Natural killer cell (primary cell): ENCODE data around the gene TMEFF1. TPM values are rescaled to one million over a fixed set of nuclear protein-coding genes. Genes with fewer than 3 reads are reported as not detected.

ENCODE experiments used
- ATAC-seq, 3 donors: fragments of 150-1000 bp in 2 of 3; fragments of 200-7000 bp in 1 of 3; cut with Tn5 transposase; 1 replicate in 1 of 3; 2 replicates in 2 of 3; pipeline ENCODE4 v1.10.0; 2021; ENCODE audit warnings: mild to moderate bottlenecking in 2 of 3, moderate library complexity in 2 of 3
- DNase-seq, 2 donors: peaks; one replicate each; pipeline versions ENCODE4 v3.0.0 to v3.0.0-alpha.2; 2013 to 2021; ENCODE audit warnings: mixed read lengths in 1 of 2
- H3K27ac ChIP-seq: one replicate; pipeline ENCODE4 v1.5.1; 2013; ENCODE audit warnings: mild to moderate bottlenecking, low read length
- H3K27me3 ChIP-seq: one replicate; pipeline ENCODE4 v1.6.1; 2013; ENCODE audit warnings: low read length; ENCODE audit not compliant: control insufficient read depth, insufficient read depth
- H3K36me3 ChIP-seq: one replicate; pipeline ENCODE4 v1.6.1; 2013; ENCODE audit warnings: low read length; ENCODE audit not compliant: control insufficient read depth, insufficient read depth
- H3K4me1 ChIP-seq: one replicate; pipeline ENCODE4 v1.6.1; 2013; ENCODE audit warnings: low read length; ENCODE audit not compliant: control insufficient read depth, insufficient read depth
- H3K4me3 ChIP-seq: one replicate; pipeline ENCODE4 v1.5.1; 2013; ENCODE audit warnings: low read length
- H3K9me3 ChIP-seq: one replicate; pipeline ENCODE4 v1.6.1; 2013; ENCODE audit warnings: low read length; ENCODE audit not compliant: control insufficient read depth, insufficient read depth
- H3K27ac Mint-ChIP-seq, 2 donors: one replicate each; pipeline ENCODE4 v1.8.0; 2022; ENCODE audit warnings: mild to moderate bottlenecking in 2 of 2, mixed read lengths in 2 of 2, moderate library complexity in 1 of 2
- H3K27me3 Mint-ChIP-seq, 2 donors: one replicate each; pipeline ENCODE4 v1.8.0; 2022; ENCODE audit warnings: low read depth in 2 of 2, mixed read lengths in 2 of 2
- H3K36me3 Mint-ChIP-seq: one replicate; pipeline ENCODE4 v1.8.0; 2022; ENCODE audit warnings: mixed read lengths
- H3K4me1 Mint-ChIP-seq, 2 donors: one replicate each; pipeline ENCODE4 v1.8.0; 2022; ENCODE audit warnings: mixed read lengths in 2 of 2
- H3K4me3 Mint-ChIP-seq: one replicate; pipeline ENCODE4 v1.8.0; 2022; ENCODE audit warnings: mild to moderate bottlenecking, moderate library complexity, mixed read lengths
- H3K9me3 Mint-ChIP-seq, 2 donors: one replicate each; pipeline ENCODE4 v1.8.0; 2022; ENCODE audit warnings: mixed read lengths in 2 of 2
- CTCF ChIP-seq: fragments of 200-600 bp; IDR thresholded peaks from one replicate; pipeline ENCODE4 v1.8.0; 2022; ENCODE audit warnings: antibody characterized with exemption
- WGBS: methylation state at CpG from one replicate; pipeline ENCODE4 v1.1.7; 2013; ENCODE audit warnings: missing lambda C conversion rate; ENCODE audit not compliant: insufficient coverage; 5-methylcytosine and 5-hydroxymethylcytosine counted together
- intact Hi-C: fragments of 100-400 bp; cut with micrococcal nuclease; formaldehyde crosslinking; loops from one replicate; pipeline ENCODE4 v1.14.2; 2022
- total RNA-seq, 4 donors: library from RNA; stranded (reverse); fragments of 120-200 nt in 1 of 4; gene quantifications; one replicate each; pipeline versions ENCODE4 v1.2.3 to v1.2.4, GENCODE V29; 2013 to 2022

The TMEFF1 gene
- total RNA-seq, 3 donors from 2014 or later (not counting 1 experiment from before 2014, with no cell fraction given): 0.18 TPM; not detected in 2

DNA sequence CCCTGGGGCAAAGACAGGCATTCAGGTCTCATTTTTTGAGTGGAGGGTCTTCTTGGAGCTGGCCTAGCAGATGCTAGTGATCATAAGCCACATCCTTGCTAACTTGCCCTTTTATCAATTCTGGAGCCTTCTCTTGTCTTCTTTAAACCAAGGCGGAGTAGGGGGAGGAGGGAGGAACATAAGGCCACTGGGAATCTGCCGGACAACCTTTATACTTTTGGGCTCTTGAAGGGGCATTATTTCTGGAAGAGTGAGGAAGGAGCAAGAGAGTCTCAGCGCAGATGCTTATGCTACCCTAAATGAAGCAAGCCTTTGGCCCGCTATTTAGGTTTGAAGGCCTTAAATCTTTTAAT is 2.0 kb downstream of the TMEFF1 start:
- no peaks in the 10 kb centered on the region for H3K9me3 Mint-ChIP-seq
- no peak for TF ChIP-seq CTCF

DNA sequence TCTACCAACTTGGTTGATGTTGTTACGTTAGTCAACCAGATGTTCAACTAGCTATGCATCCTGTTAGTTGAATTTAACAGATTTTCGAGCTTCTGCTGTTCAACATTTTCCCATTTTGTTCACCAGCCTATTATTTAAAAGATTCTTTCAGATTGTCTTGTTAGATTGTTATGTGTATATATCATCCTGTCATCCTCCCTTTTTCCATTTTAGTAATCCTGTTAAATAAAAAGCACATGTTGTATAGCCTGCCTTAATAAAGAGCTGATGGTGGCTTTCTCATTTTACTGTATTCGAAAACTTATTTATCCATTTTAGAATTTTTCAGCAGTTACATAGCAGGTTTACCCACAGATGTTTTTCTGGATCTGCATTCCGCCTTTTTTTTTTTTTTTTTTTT is 4.3 kb downstream of the TMEFF1 start:
- no peak overlapping the region for H3K27ac ChIP-seq
- no peak for TF ChIP-seq CTCF
- 95% methylated on average over 3 of the region's 4 CpGs for WGBS
- peaks cover 30 to 33% of the 10 kb centered on the region in 2 donors for H3K27me3 Mint-ChIP-seq
- no peaks in the 10 kb centered on the region for H3K36me3 Mint-ChIP-seq
- ATAC-seq (no peak), DNase-seq (no peak)
- no peaks in the 10 kb centered on the region for H3K9me3 ChIP-seq
- H3K27ac Mint-ChIP-seq: no peak overlapping the region
- intact Hi-C loops: no loop called here
- H3K9me3 Mint-ChIP-seq: no peaks in the 10 kb centered on the region
- no peak overlapping the region for H3K4me3 ChIP-seq
- peaks cover 12% of the 10 kb centered on the region for H3K27me3 ChIP-seq
- peaks cover 7% of the 10 kb centered on the region for H3K4me1 ChIP-seq
- no peak overlapping the region for H3K4me3 Mint-ChIP-seq
- H3K36me3 ChIP-seq: no peaks in the 10 kb centered on the region
- H3K4me1 Mint-ChIP-seq: peaks cover 7 to 11% of the 10 kb centered on the region in 2 donors

More for the DNA sequence above, 2.0 kb downstream of the TMEFF1 start:
- peaks cover 7% of the 10 kb centered on the region for H3K4me1 ChIP-seq
- H3K9me3 ChIP-seq: no peaks in the 10 kb centered on the region
- peaks cover 12% of the 10 kb centered on the region for H3K27me3 ChIP-seq
- ATAC-seq: no peak
- Mint-ChIP-seq H3K27ac (no peak overlapping the region), H3K4me3 (peak overlapping the region; percentile 7), H3K4me1 (peaks cover 7 to 11% of the 10 kb centered on the region in 2 donors), H3K36me3 (no peaks in the 10 kb centered on the region), H3K27me3 (peaks cover 33 to 47% of the 10 kb centered on the region in 2 donors)
- 91% methylated on average over 4 of the region's 4 CpGs for WGBS
- no peak overlapping the region for H3K4me3 ChIP-seq
- intact Hi-C loops: no loop called here
- no peaks in the 10 kb centered on the region for H3K36me3 ChIP-seq
- H3K27ac ChIP-seq: no peak overlapping the region
- DNase-seq: no peak

GRCh38 chr9:100478192-100478591 is 5.2 kb downstream of the TMEFF1 start:
- Mint-ChIP-seq H3K36me3 (no peaks in the 10 kb centered on the region), H3K27ac (no peak overlapping the region), H3K4me1 (peaks cover 6 to 7% of the 10 kb centered on the region in 2 donors), H3K27me3 (peaks cover 28% of the 10 kb centered on the region in 2 donors), H3K4me3 (no peak overlapping the region), H3K9me3 (no peaks in the 10 kb centered on the region)
- 91% methylated on average over 6 of the region's 6 CpGs for WGBS
- Histone ChIP-seq H3K27me3 (peaks cover 8% of the 10 kb centered on the region), H3K4me3 (no peak overlapping the region), H3K36me3 (no peaks in the 10 kb centered on the region), H3K27ac (no peak overlapping the region), H3K4me1 (peaks cover 5% of the 10 kb centered on the region), H3K9me3 (no peaks in the 10 kb centered on the region)
- ATAC-seq (no peak), DNase-seq (no peak)
- no peak for TF ChIP-seq CTCF
- intact Hi-C loops: no loop called here

DNA sequence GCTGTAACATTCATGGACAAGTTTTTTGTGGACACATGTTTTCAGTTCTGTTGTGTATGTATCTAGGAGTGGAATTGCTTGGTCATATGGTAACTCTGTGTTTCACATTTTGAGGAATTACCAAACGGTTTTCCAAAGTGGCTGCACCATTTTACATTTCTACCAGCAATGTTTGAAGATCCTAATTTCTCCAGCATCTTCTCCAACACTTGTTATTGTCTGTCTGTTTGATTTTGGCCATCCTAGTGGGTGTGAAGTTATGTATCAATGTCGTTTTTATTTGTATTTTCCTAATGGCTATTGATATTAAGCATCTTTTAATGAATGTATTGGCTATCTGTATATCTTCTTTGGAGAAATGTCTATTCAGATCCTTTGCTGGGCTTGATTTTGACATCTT is 6.9 kb downstream of the TMEFF1 start:
- H3K4me1 ChIP-seq: no peaks in the 10 kb centered on the region
- no peaks in the 10 kb centered on the region for H3K36me3 Mint-ChIP-seq
- no CpG with 5 or more reads among the region's 2 CpGs for WGBS
- intact Hi-C loops: no loop called here
- TF ChIP-seq CTCF: no peak
- peaks cover 19 to 20% of the 10 kb centered on the region in 2 donors for H3K27me3 Mint-ChIP-seq
- H3K9me3 Mint-ChIP-seq: no peaks in the 10 kb centered on the region
- no peak overlapping the region for H3K27ac Mint-ChIP-seq
- H3K4me3 ChIP-seq: no peak overlapping the region
- no peaks in the 10 kb centered on the region for H3K36me3 ChIP-seq
- no peaks in the 10 kb centered on the region for H3K4me1 Mint-ChIP-seq
- ATAC-seq (no peak), DNase-seq (no peak)
- no peak overlapping the region for H3K4me3 Mint-ChIP-seq
- no peak overlapping the region for H3K27ac ChIP-seq
- H3K9me3 ChIP-seq: no peaks in the 10 kb centered on the region
- peaks cover 4% of the 10 kb centered on the region for H3K27me3 ChIP-seq
